GM21825 (cell line): Measurements from ENCODE around the gene MOSPD3.

Experiments
- ATAC-seq: cut with Tn5 transposase; IDR thresholded peaks from one replicate; pipeline ENCODE4 v1.9.1; 2021; ENCODE audit warnings: mild to moderate bottlenecking, moderate library complexity; ENCODE audit not compliant: unreplicated experiment

The MOSPD3 gene

GRCh38 chr7:100621554-100621953 lies 9.2 kb downstream of the MOSPD3 start:
- ATAC-seq: no peak

- ATAC-seq: no peak
Measured at GRCh38 chr7:100623951-100624824, 11.8 kb downstream of the MOSPD3 start.

GRCh38 chr7:100626055-100626454 lies 13.7 kb downstream of the MOSPD3 start:
- ATAC-seq: no peak

DNA sequence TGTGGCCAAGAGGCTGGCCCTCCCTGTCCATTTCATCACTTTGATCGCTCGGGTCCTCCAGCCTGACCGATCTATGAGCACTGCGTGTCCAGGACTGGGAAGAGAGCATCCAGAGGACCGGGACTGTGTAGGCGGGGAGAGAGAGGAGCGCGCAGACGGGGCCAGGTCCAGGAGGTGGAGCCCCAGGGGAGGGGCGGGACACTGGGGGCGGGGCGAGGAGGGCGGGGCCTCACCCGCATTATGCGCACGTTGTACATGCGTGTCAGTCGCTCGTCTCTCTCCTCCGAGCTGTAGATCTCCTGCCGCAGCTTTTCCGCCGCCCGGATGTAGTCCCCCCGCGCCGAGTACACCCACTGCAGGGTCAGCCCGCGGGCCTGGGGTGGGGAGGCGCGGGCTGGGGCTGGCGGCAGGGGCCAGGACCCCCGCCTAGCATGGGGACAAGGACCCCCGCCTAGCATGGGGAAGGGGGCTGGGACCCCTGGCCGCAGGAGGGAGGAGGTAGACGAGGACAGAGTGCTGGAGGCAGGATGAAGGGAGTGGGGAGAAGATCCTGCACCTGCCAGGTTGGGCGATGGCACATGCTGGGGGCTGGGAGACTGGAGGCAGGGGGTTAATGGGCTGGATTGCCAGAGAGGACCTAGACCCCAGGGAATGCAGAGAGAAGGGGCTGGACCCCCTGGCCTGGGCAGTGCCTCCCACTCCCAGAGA lies 14.3 kb downstream of the MOSPD3 start:
- ATAC-seq: peak; percentile 76

- no peak for ATAC-seq
Measured at GRCh38 chr7:100627238-100627549, 14.9 kb downstream of the MOSPD3 start.

DNA sequence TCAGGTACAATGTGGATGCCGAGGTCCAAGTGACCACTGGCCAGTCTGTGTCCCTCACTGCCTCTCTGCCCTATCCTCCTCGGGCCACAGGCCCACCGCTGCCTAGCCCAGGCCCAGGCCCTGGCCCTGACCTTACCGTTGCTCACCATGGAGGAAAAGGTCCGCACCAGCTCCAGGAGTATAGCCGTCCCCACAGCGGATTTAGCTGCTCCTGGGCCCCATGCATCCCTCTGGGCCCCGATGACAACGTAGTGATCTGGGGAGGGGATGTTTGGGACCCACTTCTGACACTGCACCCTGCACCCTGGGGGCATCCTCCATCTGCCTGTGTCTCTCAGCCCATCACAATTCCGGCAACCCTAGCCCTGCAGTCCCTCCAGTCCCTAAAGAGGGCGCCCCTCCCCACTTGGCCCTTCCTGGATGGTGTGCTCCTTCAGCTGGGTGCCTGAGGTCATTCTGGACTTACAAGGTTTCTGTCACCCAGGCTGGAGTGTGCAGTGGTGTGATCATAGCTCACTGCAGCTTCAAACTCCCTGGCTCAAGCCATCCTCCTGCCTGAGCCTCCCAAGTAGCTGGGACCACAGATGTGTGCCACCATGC lies 16.9 kb downstream of the MOSPD3 start:
- ATAC-seq: no peak

- ATAC-seq: no peak
Measured at GRCh38 chr7:100630066-100630465, 17.7 kb downstream of the MOSPD3 start.

- ATAC-seq: peak; percentile 67
Measured at GRCh38 chr7:100632951-100633717, 20.8 kb downstream of the MOSPD3 start.

DNA sequence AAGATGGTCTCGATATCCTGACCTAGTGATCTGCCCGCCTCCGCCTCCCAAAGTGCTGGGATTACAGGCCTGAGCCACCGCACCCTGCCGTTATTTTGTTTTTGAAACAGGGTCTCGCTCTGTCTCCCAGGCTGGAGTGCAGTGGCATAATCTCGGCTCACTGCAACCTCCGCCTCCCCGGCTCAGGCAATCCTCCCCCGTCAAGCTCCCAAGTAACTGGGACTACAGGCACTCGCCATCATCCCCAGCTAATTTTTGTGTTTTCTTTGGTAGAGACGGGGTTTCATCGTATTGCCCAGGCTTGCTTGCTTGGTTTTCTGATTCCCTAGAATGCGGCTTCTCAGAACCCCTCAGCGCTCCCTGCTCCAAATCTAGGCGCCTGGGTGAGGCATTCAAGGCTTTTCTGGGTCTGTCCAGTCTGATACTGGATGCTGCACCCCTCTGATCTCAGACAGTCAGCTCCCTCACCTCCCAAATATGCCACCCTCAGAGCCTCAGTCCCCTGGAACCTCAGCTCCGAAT lies 27.7 kb downstream of the MOSPD3 start:
- no peak for ATAC-seq

GRCh38 chr7:100640517-100641440 lies 28.4 kb downstream of the MOSPD3 start:
- no peak for ATAC-seq

GRCh38 chr7:100641463-100641859 lies 29.1 kb downstream of the MOSPD3 start, which contains the start of gene TFR2:
TFR2 (minus strand) TSS chr7:100641552; CDS start chr7:100641509, 43 bp downstream.
- ATAC-seq: no peak

GRCh38 chr7:100641860-100642533 lies 29.7 kb downstream of the MOSPD3 start:
- ATAC-seq: no peak

DNA sequence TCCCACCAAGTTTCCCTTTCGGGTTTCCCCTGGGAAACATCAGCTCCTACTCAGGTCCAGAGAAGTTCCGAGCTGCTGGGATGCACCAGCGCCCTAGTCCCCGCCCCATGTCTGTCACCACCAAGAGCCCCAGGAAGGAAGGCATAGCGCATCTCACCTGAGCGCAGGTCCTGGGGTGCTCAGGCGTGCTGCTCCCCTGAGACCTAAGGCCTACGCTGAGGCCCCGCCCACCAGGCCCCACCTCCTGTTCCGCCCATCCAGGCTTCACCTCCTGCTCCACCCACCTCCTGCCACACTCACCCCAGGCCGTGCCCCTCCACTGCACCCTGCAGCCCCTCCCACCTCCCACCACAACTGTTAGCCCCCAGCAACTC lies 30.2 kb downstream of the MOSPD3 start:
- ATAC-seq: peak; percentile 63

- no peak for ATAC-seq
Measured at GRCh38 chr7:100649826-100650565, 37.7 kb downstream of the MOSPD3 start.

DNA sequence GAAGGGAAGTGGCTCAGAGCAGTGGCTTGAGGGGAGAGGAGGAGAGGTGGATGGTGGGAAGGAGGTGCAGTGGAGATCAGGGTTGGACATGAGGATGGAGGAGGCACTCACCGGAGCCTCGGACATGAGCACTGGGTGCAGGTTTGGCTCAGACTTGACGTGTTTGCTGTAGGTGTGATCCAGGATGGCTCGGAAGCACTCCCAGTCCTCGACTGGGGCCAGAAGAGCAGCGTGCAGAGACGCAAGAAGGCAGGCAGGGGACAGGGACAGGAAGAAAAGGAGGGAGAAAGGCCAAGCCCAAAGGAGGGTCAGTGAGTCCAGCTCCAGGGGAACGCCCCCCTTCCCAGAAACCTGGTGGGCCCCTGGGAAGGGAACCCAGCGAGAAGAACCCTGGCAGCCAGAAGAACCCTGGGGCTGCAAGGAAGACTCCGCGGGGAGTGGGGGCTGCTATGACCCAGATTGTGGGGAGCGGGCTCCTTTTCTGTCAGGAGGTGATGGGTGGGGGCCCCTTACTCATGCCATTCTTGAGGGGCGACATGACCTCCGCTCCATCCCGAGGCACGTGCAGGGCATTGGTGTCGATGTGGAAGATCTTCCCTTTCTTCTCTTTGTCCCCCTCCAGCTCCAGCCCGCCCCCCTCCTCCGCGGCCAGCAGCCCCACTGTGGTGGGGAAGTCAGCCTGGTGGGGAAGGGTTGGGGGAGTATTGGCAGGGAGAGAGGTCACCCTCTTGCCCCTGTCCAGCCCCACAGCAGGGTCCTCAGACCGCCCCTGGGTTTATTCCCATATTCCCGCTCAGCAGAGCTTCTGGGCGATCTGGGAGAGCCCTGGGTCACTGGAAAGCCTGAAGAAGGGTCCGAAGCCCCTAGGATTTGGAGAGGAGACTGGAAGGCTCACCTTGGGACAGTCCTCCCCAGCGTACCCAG lies 42.8 kb downstream of the MOSPD3 start:
- no peak for ATAC-seq

GRCh38 chr7:100655908-100656674 lies 43.8 kb downstream of the MOSPD3 start, which contains the start of gene ACTL6B:
ACTL6B (minus strand) TSS chr7:100656448; CDS start chr7:100656354, 94 bp downstream.
- no peak for ATAC-seq
